HG03196 (cell line): ENCODE measurements around the gene PCDH9.
"Not testable (repeated sequence)": the region's sequence is repeated elsewhere in the genome, so short reads cannot be mapped to it uniquely, and the experiment has no call there.

Experiments used
- ATAC-seq: cut with Tn5 transposase; IDR thresholded peaks from one replicate; pipeline ENCODE4 v1.9.1; 2021; ENCODE audit not compliant: unreplicated experiment

PCDH9 gene

GRCh38 chr13:66795636-66796035 lies 434.5 kb downstream of the PCDH9 start:
- ATAC-seq: no peak

GRCh38 chr13:66794340-66795031 lies 435.6 kb downstream of the PCDH9 start:
- ATAC-seq: no peak

GRCh38 chr13:66790861-66791260 lies 439.3 kb downstream of the PCDH9 start:
- no peak for ATAC-seq

GRCh38 chr13:66781241-66781640 lies 448.9 kb downstream of the PCDH9 start:
- ATAC-seq: no peak

- ATAC-seq: no peak
These were observed 449.3 kb downstream of the PCDH9 start for GRCh38 chr13:66780814-66781213.

- ATAC-seq: no peak
These were observed 451.7 kb downstream of the PCDH9 start for GRCh38 chr13:66778461-66778860.

GRCh38 chr13:66775196-66775595 lies 454.9 kb downstream of the PCDH9 start:
- ATAC-seq: no peak

- no peak for ATAC-seq
These were observed 456.1 kb downstream of the PCDH9 start for GRCh38 chr13:66774046-66774445.

- ATAC-seq: no peak
These were observed 464.6 kb downstream of the PCDH9 start for GRCh38 chr13:66765559-66765958.

- ATAC-seq: not testable (repeated sequence)
These were observed 469.5 kb downstream of the PCDH9 start for GRCh38 chr13:66760678-66761077.

- ATAC-seq: no peak
These were observed 470.2 kb downstream of the PCDH9 start for GRCh38 chr13:66759919-66760318.

- ATAC-seq: no peak
These were observed 478.4 kb downstream of the PCDH9 start for GRCh38 chr13:66751691-66752090.

GRCh38 chr13:66748712-66749111 lies 481.4 kb downstream of the PCDH9 start:
- no peak for ATAC-seq

GRCh38 chr13:66745307-66745706 lies 484.8 kb downstream of the PCDH9 start:
- no peak for ATAC-seq

- ATAC-seq: no peak
These were observed 506.6 kb downstream of the PCDH9 start for GRCh38 chr13:66723576-66723975.

- no peak for ATAC-seq
These were observed 513.6 kb downstream of the PCDH9 start for GRCh38 chr13:66716538-66716937.

- ATAC-seq: no peak
These were observed 515.3 kb downstream of the PCDH9 start for GRCh38 chr13:66714795-66715194.

- ATAC-seq: no peak
These were observed 526.0 kb downstream of the PCDH9 start for GRCh38 chr13:66704110-66704509.

GRCh38 chr13:66703597-66703996 lies 526.5 kb downstream of the PCDH9 start:
- no peak for ATAC-seq

- ATAC-seq: no peak
These were observed 530.0 kb downstream of the PCDH9 start for GRCh38 chr13:66700117-66700601.

- no peak for ATAC-seq
These were observed 536.5 kb downstream of the PCDH9 start for GRCh38 chr13:66693656-66694055.

- ATAC-seq: no peak
These were observed 539.0 kb downstream of the PCDH9 start for GRCh38 chr13:66691149-66691548.

- ATAC-seq: no peak
These were observed 540.5 kb downstream of the PCDH9 start for GRCh38 chr13:66689628-66690027.
